Activated CD8-positive, alpha-beta T cell treated with anti-CD3 and anti-CD28 coated beads, Interleukin-2, amount 10 ng/mL, durations not matched to agents 7 days and 5 days (primary cell): ENCODE data around the gene TP53AIP1. TPM values are rescaled to one million over a fixed set of nuclear protein-coding genes. Genes with fewer than 3 reads are reported as not detected.

Experiments
- ATAC-seq: fragments of 150-1000 bp; cut with Tn5 transposase; one replicate; pipeline ENCODE4 v1.10.0; 2021; ENCODE audit warnings: moderate library complexity
- CTCF ChIA-PET: fragments of 350-600 bp; sonication (Branson Sonifier 250); formaldehyde crosslinking; loops from one replicate; lab custom pipeline; 2021; ENCODE audit warnings: antibody characterized with exemption; lab: Charles Lee
- POLR2A ChIA-PET: fragments of 350-600 bp; sonication (Branson Sonifier 250); formaldehyde crosslinking; loops from one replicate; lab custom pipeline; 2021; ENCODE audit warnings: antibody characterized with exemption; lab: Charles Lee
- DNase-seq: peaks from one replicate; pipeline ENCODE4 v3.0.0-alpha.2; 2020
- H3K27ac Mint-ChIP-seq: one replicate; pipeline ENCODE4 v1.8.0; 2021; ENCODE audit warnings: mild to moderate bottlenecking, mixed read lengths
- H3K27me3 Mint-ChIP-seq: one replicate; pipeline ENCODE4 v1.8.0; 2021; ENCODE audit warnings: low read depth, mixed read lengths
- H3K36me3 Mint-ChIP-seq: one replicate; pipeline ENCODE4 v1.8.0; 2021; ENCODE audit warnings: low read depth, mixed read lengths
- H3K4me1 Mint-ChIP-seq: one replicate; pipeline ENCODE4 v1.8.0; 2021; ENCODE audit warnings: low read depth, mixed read lengths
- H3K4me3 Mint-ChIP-seq: one replicate; pipeline ENCODE4 v1.8.0; 2021; ENCODE audit warnings: mild to moderate bottlenecking, mixed read lengths
- H3K9me3 Mint-ChIP-seq: one replicate; pipeline ENCODE4 v1.8.0; 2022; ENCODE audit warnings: mixed read lengths; ENCODE audit not compliant: insufficient read depth
- total RNA-seq, 2 experiments: library from RNA; stranded (reverse); gene quantifications; one replicate each; pipeline ENCODE4 v1.2.3, GENCODE V29; 2021

The TP53AIP1 gene
- total RNA-seq, 2 experiments from 2014 or later, result not detected

- Mint-ChIP-seq H3K27ac (no peak overlapping the region), H3K27me3 (no peaks in the 10 kb centered on the region), H3K4me1 (peaks cover under 1% of the 10 kb centered on the region), H3K9me3 (no peaks in the 10 kb centered on the region), H3K36me3 (no peaks in the 10 kb centered on the region), H3K4me3 (no peak overlapping the region)
- ChIA-PET POLR2A (no interaction called here), CTCF (no interaction called here)
- ATAC-seq (no peak), DNase-seq (no peak)
These were observed 9.0 kb downstream of the TP53AIP1 start for GRCh38 chr11:128933481-128934178.

- Mint-ChIP-seq H3K4me3 (no peak overlapping the region), H3K9me3 (no peaks in the 10 kb centered on the region), H3K27ac (no peak overlapping the region), H3K27me3 (no peaks in the 10 kb centered on the region), H3K36me3 (no peaks in the 10 kb centered on the region), H3K4me1 (peaks cover 8% of the 10 kb centered on the region)
- DNase-seq, result no peak
- CTCF ChIA-PET, result no interaction called here
- POLR2A ChIA-PET, result no interaction called here
- ATAC-seq, result no peak
These were observed 11.0 kb downstream of the TP53AIP1 start for GRCh38 chr11:128931668-128932067.

- CTCF ChIA-PET, result no interaction called here
- ATAC-seq (no peak), DNase-seq (no peak)
- Mint-ChIP-seq H3K36me3 (no peaks in the 10 kb centered on the region), H3K4me3 (no peak overlapping the region), H3K9me3 (no peaks in the 10 kb centered on the region), H3K27me3 (no peaks in the 10 kb centered on the region), H3K4me1 (peaks cover 8% of the 10 kb centered on the region), H3K27ac (no peak overlapping the region)
- POLR2A ChIA-PET, result no interaction called here
These were observed 11.6 kb downstream of the TP53AIP1 start for GRCh38 chr11:128931066-128931465.

GRCh38 chr11:128929991-128930390 is 12.7 kb downstream of the TP53AIP1 start:
- CTCF ChIA-PET, result interaction anchor here (0.7 to 1.1 kb wide), 2 partner anchors 27 to 45 kb away, joined by 3 read pairs; no protein-coding TSS in a partner anchor
- Mint-ChIP-seq H3K4me3 (no peak overlapping the region), H3K27me3 (peaks cover 2% of the 10 kb centered on the region), H3K27ac (no peak overlapping the region), H3K36me3 (no peaks in the 10 kb centered on the region), H3K9me3 (no peaks in the 10 kb centered on the region), H3K4me1 (peaks cover 8% of the 10 kb centered on the region)
- no peak for ATAC-seq
- DNase-seq, result no peak
- POLR2A ChIA-PET, result interaction anchor here (0.9 kb wide), 1 partner anchor 11 kb away, joined by 3 read pairs; no protein-coding TSS in a partner anchor

GRCh38 chr11:128929468-128929867 is 13.2 kb downstream of the TP53AIP1 start:
- DNase-seq (no peak), ATAC-seq (no peak)
- Mint-ChIP-seq H3K4me3 (no peak overlapping the region), H3K36me3 (no peaks in the 10 kb centered on the region), H3K27me3 (peaks cover 2% of the 10 kb centered on the region), H3K4me1 (peaks cover 8% of the 10 kb centered on the region), H3K9me3 (no peaks in the 10 kb centered on the region), H3K27ac (no peak overlapping the region)
- ChIA-PET CTCF (interaction anchor here (0.7 to 1.9 kb wide), 4 partner anchors 19 to 44 kb away, joined by 3 to 7 read pairs (median 4); no protein-coding TSS in a partner anchor), POLR2A (interaction anchor here (0.9 kb wide), 1 partner anchor 10 kb away, joined by 3 read pairs; no protein-coding TSS in a partner anchor)

GRCh38 chr11:128928400-128928799 is 14.3 kb downstream of the TP53AIP1 start:
- H3K4me1 Mint-ChIP-seq, result peaks cover 8% of the 10 kb centered on the region
- ATAC-seq (peak; percentile 29), DNase-seq (peak; percentile 39)
- ChIA-PET POLR2A (interaction anchor here (1.4 kb wide), 1 partner anchor 10 kb away, joined by 3 read pairs; no protein-coding TSS in a partner anchor), CTCF (interaction anchor here (0.7 to 1.9 kb wide), 6 partner anchors 20 to 79 kb away, joined by 3 to 7 read pairs (median 4); no protein-coding TSS in a partner anchor)
- H3K27me3 Mint-ChIP-seq, result peaks cover 2% of the 10 kb centered on the region
- peak overlapping the region; percentile 1 for H3K27ac Mint-ChIP-seq
- H3K36me3 Mint-ChIP-seq, result no peaks in the 10 kb centered on the region
- H3K4me3 Mint-ChIP-seq, result no peak overlapping the region
- H3K9me3 Mint-ChIP-seq, result no peaks in the 10 kb centered on the region

- CTCF ChIA-PET, result interaction anchor here (0.7 to 1.9 kb wide), 5 partner anchors 21 to 79 kb away, joined by 3 to 7 read pairs (median 4); no protein-coding TSS in a partner anchor
- peaks cover 8% of the 10 kb centered on the region for H3K4me1 Mint-ChIP-seq
- POLR2A ChIA-PET, result interaction anchor here (1.4 kb wide), 1 partner anchor 9 kb away, joined by 3 read pairs; no protein-coding TSS in a partner anchor
- no peak overlapping the region for H3K4me3 Mint-ChIP-seq
- no peaks in the 10 kb centered on the region for H3K36me3 Mint-ChIP-seq
- H3K9me3 Mint-ChIP-seq, result no peaks in the 10 kb centered on the region
- DNase-seq (no peak), ATAC-seq (no peak)
- H3K27ac Mint-ChIP-seq, result no peak overlapping the region
- peaks cover 2% of the 10 kb centered on the region for H3K27me3 Mint-ChIP-seq
These were observed 14.9 kb downstream of the TP53AIP1 start for GRCh38 chr11:128927683-128928336.

GRCh38 chr11:128927108-128927461 is 15.6 kb downstream of the TP53AIP1 start:
- Mint-ChIP-seq H3K4me3 (no peak overlapping the region), H3K9me3 (no peaks in the 10 kb centered on the region), H3K27me3 (peaks cover 2% of the 10 kb centered on the region), H3K36me3 (no peaks in the 10 kb centered on the region), H3K27ac (no peak overlapping the region), H3K4me1 (peaks cover 8% of the 10 kb centered on the region)
- no peak for ATAC-seq
- CTCF ChIA-PET, result no interaction called here
- no peak for DNase-seq
- POLR2A ChIA-PET, result no interaction called here

GRCh38 chr11:128926437-128927107 is 16.1 kb downstream of the TP53AIP1 start:
- H3K36me3 Mint-ChIP-seq, result no peaks in the 10 kb centered on the region
- no peaks in the 10 kb centered on the region for H3K9me3 Mint-ChIP-seq
- H3K27ac Mint-ChIP-seq, result no peak overlapping the region
- H3K4me1 Mint-ChIP-seq, result peaks cover 8% of the 10 kb centered on the region
- no peak overlapping the region for H3K4me3 Mint-ChIP-seq
- ATAC-seq, result no peak
- H3K27me3 Mint-ChIP-seq, result peaks cover 2% of the 10 kb centered on the region
- ChIA-PET CTCF (no interaction called here), POLR2A (no interaction called here)
- no peak for DNase-seq

- CTCF ChIA-PET, result no interaction called here
These were observed 16.7 kb downstream of the TP53AIP1 start for GRCh38 chr11:128926000-128926399.

GRCh38 chr11:128925250-128925600 is 17.4 kb downstream of the TP53AIP1 start:
- peaks cover 2% of the 10 kb centered on the region for H3K27me3 Mint-ChIP-seq
- ChIA-PET POLR2A (no interaction called here), CTCF (interaction anchor here (0.7 kb wide), 1 partner anchor 40 kb away, joined by 3 read pairs; no protein-coding TSS in a partner anchor)
- no peaks in the 10 kb centered on the region for H3K36me3 Mint-ChIP-seq
- no peak overlapping the region for H3K4me3 Mint-ChIP-seq
- no peak for ATAC-seq
- no peak for DNase-seq
- H3K9me3 Mint-ChIP-seq, result no peaks in the 10 kb centered on the region
- peaks cover 8% of the 10 kb centered on the region for H3K4me1 Mint-ChIP-seq
- no peak overlapping the region for H3K27ac Mint-ChIP-seq

More at GRCh38 chr11:128926000-128926399, 16.7 kb downstream of the TP53AIP1 start:
- peaks cover 2% of the 10 kb centered on the region for H3K27me3 Mint-ChIP-seq
- no peak for DNase-seq
- POLR2A ChIA-PET, result no interaction called here
- H3K27ac Mint-ChIP-seq, result no peak overlapping the region
- no peak for ATAC-seq
- H3K4me1 Mint-ChIP-seq, result peaks cover 8% of the 10 kb centered on the region
- H3K36me3 Mint-ChIP-seq, result no peaks in the 10 kb centered on the region
- no peaks in the 10 kb centered on the region for H3K9me3 Mint-ChIP-seq
- no peak overlapping the region for H3K4me3 Mint-ChIP-seq
